Tibial artery (tissue), 4 donors: ENCODE data around the gene CSMD2.

Experiments
- DNase-seq, 2 donors: peaks; one replicate each; pipeline ENCODE4 v3.0.0-alpha.2; 2019
- H3K27ac ChIP-seq, 2 donors: fragments of 200-600 bp; sonication (generic) in 1 of 2; 1 replicate in 1 of 2; 2 replicates in 1 of 2; pipeline ENCODE4 v1.5.1; 2018 to 2019; ENCODE audit warnings: mild to moderate bottlenecking in 1 of 2
- H3K27me3 ChIP-seq, 2 donors: fragments of 200-600 bp; sonication (generic) in 1 of 2; one replicate each; pipeline versions ENCODE4 v1.5.1 to v1.6.0; 2016 to 2019
- H3K36me3 ChIP-seq, 3 donors: fragments of 200-600 bp; sonication (generic) in 2 of 3; one replicate each; pipeline ENCODE4 v1.5.1; 2016 to 2019; ENCODE audit warnings: mild to moderate bottlenecking in 2 of 3
- H3K4me1 ChIP-seq, 4 donors: fragments of 200-600 bp; sonication (generic) in 2 of 4; 1 replicate in 3 of 4; 2 replicates in 1 of 4; pipeline ENCODE4 v1.5.1; 2016 to 2019
- H3K4me3 ChIP-seq, 2 donors: fragments of 200-600 bp; sonication (generic) in 1 of 2; 1 replicate in 1 of 2; 2 replicates in 1 of 2; pipeline ENCODE4 v1.5.1; 2018 to 2019; ENCODE audit warnings: mild to moderate bottlenecking in 2 of 2
- H3K9me3 ChIP-seq, 3 donors: fragments of 200-600 bp; sonication (generic) in 1 of 3; one replicate each; pipeline ENCODE4 v1.5.1; 2016 to 2019
- intact Hi-C: fragments of 100-400 bp; cut with DNase I; formaldehyde crosslinking; loops from one replicate; pipeline ENCODE4 v1.15.0; 2023; ENCODE audit warnings: low total_unique reads
- TF ChIP-seq, protein P1 (sequence below), 2 experiments: fragments of 200-600 bp in 1 of 2; fragments of 450-650 bp in 1 of 2; IDR thresholded peaks; one replicate each; pipeline ENCODE4 v1.5.1; 2017 to 2019; ENCODE audit warnings: antibody characterized with exemption in 2 of 2, mild to moderate bottlenecking in 1 of 2, moderate library complexity in 1 of 2

CSMD2 gene

GRCh38 chr1:34140011-34140676 lies 24.9 kb downstream of the CSMD2 start:
- no peak for DNase-seq
- TF ChIP-seq, protein P1, sequence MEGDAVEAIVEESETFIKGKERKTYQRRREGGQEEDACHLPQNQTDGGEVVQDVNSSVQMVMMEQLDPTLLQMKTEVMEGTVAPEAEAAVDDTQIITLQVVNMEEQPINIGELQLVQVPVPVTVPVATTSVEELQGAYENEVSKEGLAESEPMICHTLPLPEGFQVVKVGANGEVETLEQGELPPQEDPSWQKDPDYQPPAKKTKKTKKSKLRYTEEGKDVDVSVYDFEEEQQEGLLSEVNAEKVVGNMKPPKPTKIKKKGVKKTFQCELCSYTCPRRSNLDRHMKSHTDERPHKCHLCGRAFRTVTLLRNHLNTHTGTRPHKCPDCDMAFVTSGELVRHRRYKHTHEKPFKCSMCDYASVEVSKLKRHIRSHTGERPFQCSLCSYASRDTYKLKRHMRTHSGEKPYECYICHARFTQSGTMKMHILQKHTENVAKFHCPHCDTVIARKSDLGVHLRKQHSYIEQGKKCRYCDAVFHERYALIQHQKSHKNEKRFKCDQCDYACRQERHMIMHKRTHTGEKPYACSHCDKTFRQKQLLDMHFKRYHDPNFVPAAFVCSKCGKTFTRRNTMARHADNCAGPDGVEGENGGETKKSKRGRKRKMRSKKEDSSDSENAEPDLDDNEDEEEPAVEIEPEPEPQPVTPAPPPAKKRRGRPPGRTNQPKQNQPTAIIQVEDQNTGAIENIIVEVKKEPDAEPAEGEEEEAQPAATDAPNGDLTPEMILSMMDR (IDR thresholded peaks at IDR 0.05), result no peak
- intact Hi-C loops, result no loop called here

DNA sequence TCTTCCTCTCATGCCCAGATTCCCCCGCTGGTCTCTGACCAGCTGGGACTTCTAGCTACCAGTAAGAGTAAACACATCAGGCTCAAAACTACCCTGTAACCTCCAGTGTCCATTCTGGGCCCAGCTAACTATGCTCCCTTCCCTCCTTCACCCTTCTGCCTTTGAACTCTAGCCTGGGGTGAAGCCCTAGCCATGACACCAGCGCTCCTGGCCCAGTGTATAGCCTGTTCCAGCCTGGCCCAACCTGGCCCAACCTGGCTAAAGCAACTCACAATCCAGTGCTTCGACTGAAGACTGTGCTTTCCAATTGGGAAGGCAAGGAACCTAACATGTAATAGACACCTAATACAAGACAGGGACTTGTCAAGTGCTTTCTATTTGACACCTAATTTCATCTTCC lies 27.6 kb downstream of the CSMD2 start:
- DNase-seq, result no peak
- no peaks in the 10 kb centered on the region for H3K27me3 ChIP-seq
- H3K4me3 ChIP-seq, result no peak overlapping the region
- H3K4me1 ChIP-seq, result no peaks in the 10 kb centered on the region
- no peaks in the 10 kb centered on the region for H3K9me3 ChIP-seq
- H3K27ac ChIP-seq, result no peak overlapping the region
- TF ChIP-seq, protein P1 (IDR thresholded peaks at IDR 0.05), result no peak
- H3K36me3 ChIP-seq, result no peaks in the 10 kb centered on the region
- intact Hi-C loops, result no loop called here

More at GRCh38 chr1:34140011-34140676, 24.9 kb downstream of the CSMD2 start:
- no peaks in the 10 kb centered on the region for H3K4me1 ChIP-seq
- no peaks in the 10 kb centered on the region for H3K9me3 ChIP-seq
- peaks cover 0 to 1% of the 10 kb centered on the region in 2 donors for H3K27me3 ChIP-seq
- no peaks in the 10 kb centered on the region for H3K36me3 ChIP-seq
- H3K4me3 ChIP-seq, result no peak overlapping the region
- no peak overlapping the region for H3K27ac ChIP-seq

GRCh38 chr1:34132161-34132420 lies 32.9 kb downstream of the CSMD2 start:
- Histone ChIP-seq H3K4me1 (no peaks in the 10 kb centered on the region), H3K27ac (no peak overlapping the region), H3K9me3 (no peaks in the 10 kb centered on the region), H3K36me3 (no peaks in the 10 kb centered on the region), H3K27me3 (peaks cover 0 to 5% of the 10 kb centered on the region in 2 donors), H3K4me3 (no peak overlapping the region)
- DNase-seq, result no peak
- intact Hi-C loops, result no loop called here
- TF ChIP-seq, protein P1 (IDR thresholded peaks at IDR 0.05), result no peak

DNA sequence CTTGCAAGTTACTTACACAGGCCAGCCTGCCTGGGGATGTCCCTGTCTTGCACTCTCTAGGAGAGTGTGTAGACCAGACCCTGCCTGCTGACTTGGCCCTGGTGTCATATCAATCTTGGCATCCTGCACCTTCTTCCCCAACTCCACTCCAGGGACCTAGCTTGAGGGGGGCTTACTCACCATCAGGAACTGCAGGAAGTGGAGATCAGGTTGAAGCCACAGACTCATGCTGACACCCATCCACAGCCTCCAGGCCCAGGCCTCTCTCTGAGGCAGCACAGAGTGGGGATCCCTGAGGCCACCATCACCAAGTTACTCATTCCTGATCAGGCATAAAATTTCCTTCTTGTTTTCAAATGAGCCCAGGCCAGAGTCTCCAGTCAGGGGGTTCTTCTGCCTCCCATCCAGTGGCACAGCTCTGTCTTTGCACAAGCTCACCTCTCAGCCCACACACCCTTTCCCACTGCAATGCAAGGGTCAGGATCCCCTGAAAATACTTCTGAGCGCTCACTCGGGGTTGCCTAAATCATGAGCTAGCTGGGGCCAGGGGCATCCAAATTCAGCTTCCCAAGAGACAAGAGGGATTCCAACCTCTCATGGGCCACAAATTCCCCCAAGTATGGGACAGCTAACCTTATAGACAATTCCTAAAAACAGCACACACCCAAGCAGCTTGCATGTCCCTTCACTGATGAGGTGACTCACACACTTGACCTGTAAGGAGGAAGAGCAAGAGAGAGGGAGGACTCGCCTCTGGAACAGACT lies 33.5 kb downstream of the CSMD2 start:
- Histone ChIP-seq H3K27me3 (peaks cover 0 to 5% of the 10 kb centered on the region in 2 donors), H3K36me3 (no peaks in the 10 kb centered on the region), H3K9me3 (no peaks in the 10 kb centered on the region), H3K4me3 (no peak overlapping the region), H3K27ac (no peak overlapping the region), H3K4me1 (no peaks in the 10 kb centered on the region)
- TF ChIP-seq, protein P1 (IDR thresholded peaks at IDR 0.05), result no peak
- intact Hi-C loops, result no loop called here
- DNase-seq, result no peak

GRCh38 chr1:34130306-34130705 lies 34.7 kb downstream of the CSMD2 start:
- H3K27me3 ChIP-seq, result peaks cover 0 to 11% of the 10 kb centered on the region in 2 donors
- H3K36me3 ChIP-seq, result no peaks in the 10 kb centered on the region
- intact Hi-C loops, result no loop called here
- no peaks in the 10 kb centered on the region for H3K9me3 ChIP-seq
- H3K27ac ChIP-seq, result no peak overlapping the region
- TF ChIP-seq, protein P1 (IDR thresholded peaks at IDR 0.05), result no peak
- no peak for DNase-seq
- no peaks in the 10 kb centered on the region for H3K4me1 ChIP-seq
- no peak overlapping the region for H3K4me3 ChIP-seq
